HEK293 (cell line): ENCODE data around the gene SNTG2.

ENCODE experiments used
- CTCF ChIA-PET: fragments of 350-600 bp; formaldehyde crosslinking; extraction: SDS; loops from one replicate; lab custom pipeline; 2021; ENCODE audit warnings: antibody characterized with exemption; lab: Yijun Ruan, JAX
- POLR2A ChIA-PET: fragments of 300-600 bp; formaldehyde crosslinking; extraction: SDS; loops from one replicate; lab custom pipeline; 2020; ENCODE audit warnings: antibody characterized with exemption, inconsistent platforms; lab: Yijun Ruan, JAX
- H3K27ac ChIP-seq: fragments of 200-500 bp; sonication (Bioruptor generic); 2 replicates; pipeline ENCODE4 v1.5.1; 2014; ENCODE audit warnings: low read depth, low read length, control low read depth, inconsistent platforms; ENCODE audit errors: extremely low read depth
- H3K36me3 ChIP-seq, 2 experiments: fragments of 200-500 bp in 1 of 2; sonication (Bioruptor generic) in 1 of 2; 1 replicate in 1 of 2; 2 replicates in 1 of 2; pipeline ENCODE4 v1.5.1; 2014 to 2017; ENCODE audit warnings: inconsistent platforms in 2 of 2, low read length in 2 of 2; ENCODE audit not compliant: control insufficient read depth in 2 of 2, insufficient read depth in 1 of 2
- H3K4me1 ChIP-seq: fragments of 200-500 bp; sonication (Bioruptor generic); 2 replicates; pipeline ENCODE4 v1.5.1; 2014; ENCODE audit warnings: mild to moderate bottlenecking, low read length, inconsistent platforms; ENCODE audit not compliant: control insufficient read depth, insufficient read depth
- H3K4me3 ChIP-seq: 2 replicates; pipeline ENCODE4 v1.5.1; 2011; ENCODE audit warnings: low read depth, mild to moderate bottlenecking, control low read depth, low read length, moderate library complexity
- H3K9me3 ChIP-seq: fragments of 200-500 bp; sonication (Bioruptor generic); 2 replicates; pipeline ENCODE4 v1.5.1; 2014; ENCODE audit warnings: low read depth, low read length, inconsistent platforms; ENCODE audit not compliant: control insufficient read depth, insufficient read depth
- GFI1B ChIP-seq: fragments of 450-650 bp; formaldehyde crosslinking; IDR thresholded peaks from 2 replicates; pipeline ENCODE4 v1.5.1; 2016; ENCODE audit warnings: missing biosample characterization, missing genetic modification characterization
- HOXD13 ChIP-seq: sonication (generic); formaldehyde crosslinking; IDR thresholded peaks from 2 replicates; pipeline ENCODE4 v1.8.0; 2022; ENCODE audit warnings: missing genetic modification reagents, borderline replicate concordance
- OVOL3 ChIP-seq: fragments of 450-650 bp; formaldehyde crosslinking; IDR thresholded peaks from 2 replicates; pipeline ENCODE4 v1.5.1; 2016; ENCODE audit warnings: missing biosample characterization, missing genetic modification characterization
- RBAK ChIP-seq: fragments of 450-650 bp; formaldehyde crosslinking; IDR thresholded peaks from 2 replicates; pipeline ENCODE4 v1.5.1; 2016; ENCODE audit warnings: missing biosample characterization, missing genetic modification characterization
- SP7 ChIP-seq: fragments of 450-650 bp; formaldehyde crosslinking; IDR thresholded peaks from 2 replicates; pipeline ENCODE4 v1.5.1; 2016; ENCODE audit warnings: missing biosample characterization, missing genetic modification characterization
- ZBTB6 ChIP-seq: fragments of 450-650 bp; formaldehyde crosslinking; IDR thresholded peaks from 2 replicates; pipeline ENCODE4 v1.5.1; 2017; ENCODE audit warnings: missing biosample characterization, missing genetic modification characterization
- ZBTB7A ChIP-seq: fragments of 450-650 bp; formaldehyde crosslinking; IDR thresholded peaks from 2 replicates; pipeline ENCODE4 v1.5.1; 2016; ENCODE audit warnings: low read depth, missing biosample characterization, missing genetic modification characterization
- ZIC2 ChIP-seq: fragments of 450-650 bp; formaldehyde crosslinking; IDR thresholded peaks from 2 replicates; pipeline ENCODE4 v1.5.1; 2016; ENCODE audit warnings: missing biosample characterization, missing genetic modification characterization
- ZNF140 ChIP-seq: fragments of 450-650 bp; formaldehyde crosslinking; IDR thresholded peaks from 2 replicates; pipeline ENCODE4 v1.5.1; 2016; ENCODE audit warnings: missing biosample characterization, missing genetic modification characterization
- ZNF169 ChIP-seq: fragments of 450-650 bp; formaldehyde crosslinking; IDR thresholded peaks from 2 replicates; pipeline ENCODE4 v1.5.1; 2016; ENCODE audit warnings: missing biosample characterization, missing genetic modification characterization
- ZNF174 ChIP-seq: fragments of 450-650 bp; formaldehyde crosslinking; IDR thresholded peaks from 2 replicates; pipeline ENCODE4 v1.5.0; 2017; ENCODE audit warnings: missing biosample characterization, mild to moderate bottlenecking, missing genetic modification characterization
- ZNF23 ChIP-seq: fragments of 450-650 bp; formaldehyde crosslinking; IDR thresholded peaks from 2 replicates; pipeline ENCODE4 v1.5.1; 2016; ENCODE audit warnings: missing biosample characterization, missing genetic modification characterization, borderline replicate concordance
- ZNF274 ChIP-seq, 2 experiments: fragments of 200-500 bp in 1 of 2; fragments of 450-650 bp in 1 of 2; sonication (Bioruptor generic) in 1 of 2; formaldehyde crosslinking in 1 of 2; IDR thresholded peaks; 2 replicates each; pipeline versions ENCODE4 v1.5.1 to v1.6.1; 2014 to 2016; ENCODE audit warnings: borderline replicate concordance in 1 of 2, inconsistent platforms in 1 of 2, low read length in 1 of 2, missing biosample characterization in 1 of 2, missing genetic modification characterization in 1 of 2
- ZNF394 ChIP-seq: fragments of 450-650 bp; formaldehyde crosslinking; IDR thresholded peaks from 2 replicates; pipeline ENCODE4 v1.5.1; 2016; ENCODE audit warnings: missing biosample characterization, missing genetic modification characterization, mild to moderate bottlenecking, moderate library complexity, borderline replicate concordance
- ZNF518A ChIP-seq: fragments of 450-650 bp; formaldehyde crosslinking; conservative IDR thresholded peaks from 2 replicates; pipeline ENCODE4 v1.5.1; 2016; ENCODE audit warnings: low read depth, missing biosample characterization, missing genetic modification characterization
- ZNF521 ChIP-seq: fragments of 450-650 bp; formaldehyde crosslinking; IDR thresholded peaks from 2 replicates; pipeline ENCODE4 v1.5.1; 2017; ENCODE audit warnings: missing biosample characterization, mild to moderate bottlenecking, missing genetic modification characterization
- ZNF600 ChIP-seq: fragments of 450-650 bp; formaldehyde crosslinking; IDR thresholded peaks from 2 replicates; pipeline ENCODE4 v1.5.1; 2016; ENCODE audit warnings: missing biosample characterization, missing genetic modification characterization
- ZNF645 ChIP-seq: fragments of 450-650 bp; formaldehyde crosslinking; IDR thresholded peaks from 2 replicates; pipeline ENCODE4; 2016; ENCODE audit warnings: missing biosample characterization, missing genetic modification characterization
- ZNF843 ChIP-seq: fragments of 450-650 bp; formaldehyde crosslinking; IDR thresholded peaks from 2 replicates; pipeline ENCODE4 v1.5.1; 2016; ENCODE audit warnings: missing biosample characterization, missing genetic modification characterization
- ZSCAN16 ChIP-seq: fragments of 450-650 bp; formaldehyde crosslinking; IDR thresholded peaks from 2 replicates; pipeline ENCODE4 v1.5.1; 2016; ENCODE audit warnings: missing biosample characterization, missing genetic modification characterization
- ZSCAN23 ChIP-seq: fragments of 450-650 bp; formaldehyde crosslinking; IDR thresholded peaks from 2 replicates; pipeline ENCODE4 v1.5.1; 2016; ENCODE audit warnings: missing biosample characterization, missing genetic modification characterization
- TF ChIP-seq, protein P1 (sequence below): fragments of 450-650 bp; IDR thresholded peaks from 2 replicates; pipeline ENCODE4 v1.5.1; 2018; ENCODE audit warnings: missing biosample characterization, mild to moderate bottlenecking, missing genetic modification characterization
- TF ChIP-seq, protein P2 (sequence below): fragments of 450-650 bp; formaldehyde crosslinking; IDR thresholded peaks from 2 replicates; pipeline ENCODE4 v1.5.1; 2016; ENCODE audit warnings: missing biosample characterization, missing genetic modification characterization
- TF ChIP-seq, protein P3 (sequence below): fragments of 450-650 bp; formaldehyde crosslinking; IDR thresholded peaks from 2 replicates; pipeline ENCODE4 v1.5.1; 2016; ENCODE audit warnings: missing biosample characterization, missing genetic modification characterization

SNTG2 gene

DNA sequence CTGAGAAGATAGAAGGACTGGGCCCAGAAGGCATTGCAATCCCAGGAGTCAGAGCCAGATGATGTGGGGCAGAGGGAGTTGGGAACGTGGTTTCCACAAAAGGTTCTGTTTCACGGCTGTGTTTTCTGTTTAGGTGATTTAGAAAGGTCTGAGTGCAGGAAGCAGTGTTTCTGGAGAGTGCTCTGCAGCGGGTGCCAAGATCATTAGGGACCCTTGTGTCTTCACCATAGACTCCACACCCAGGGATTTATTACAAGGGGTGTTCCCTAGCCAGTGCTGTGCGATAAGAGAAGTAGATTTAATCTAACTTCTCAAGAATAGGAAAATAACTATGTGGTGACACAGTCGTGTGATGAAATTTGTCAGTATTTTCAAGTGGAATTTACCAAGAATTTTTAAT, 241.5 kb downstream of the SNTG2 start:
- ChIA-PET POLR2A (no interaction called here), CTCF (no interaction called here)
- no peak overlapping the region for H3K27ac ChIP-seq
- no peak overlapping the region for H3K4me3 ChIP-seq
- TF ChIP-seq ZNF843 (tag by site-specific recombination) (no peak), GFI1B (tag by site-specific recombination) (no peak), ZNF518A (tag by site-specific recombination) (no peak), ZNF600 (tag by site-specific recombination) (no peak), HOXD13 (CRISPR knock-in tag) (no peak), ZBTB6 (tag by site-specific recombination) (no peak), ZBTB7A (tag by site-specific recombination) (no peak), ZIC2 (tag by site-specific recombination) (no peak), ZSCAN23 (tag by site-specific recombination) (no peak), ZNF23 (tag by site-specific recombination) (no peak)
- H3K4me1 ChIP-seq = no peaks in the 10 kb centered on the region
- no peaks in the 10 kb centered on the region for H3K9me3 ChIP-seq
- H3K36me3 ChIP-seq = no peaks in the 10 kb centered on the region

- Histone ChIP-seq H3K27ac (no peak overlapping the region), H3K4me3 (no peak overlapping the region), H3K36me3 (no peaks in the 10 kb centered on the region), H3K4me1 (no peaks in the 10 kb centered on the region), H3K9me3 (no peaks in the 10 kb centered on the region)
- POLR2A ChIA-PET = no interaction called here
- TF ChIP-seq ZNF394 (tag by site-specific recombination) (no peak), SP7 (tag by site-specific recombination) (no peak), ZNF174 (no peak), ZSCAN16 (no peak), ZNF274 (IDR thresholded peaks at IDR 0.05; ENCODE audit: low read length) (no peak), ZNF274 (tag by site-specific recombination; IDR thresholded peaks at IDR 0.05; ENCODE audit: borderline replicate concordance) (no peak), OVOL3 (tag by site-specific recombination) (no peak), RBAK (no peak), ZNF645 (tag by site-specific recombination) (no peak), ZNF521 (tag by site-specific recombination) (no peak), ZNF140 (tag by site-specific recombination) (no peak), ZNF169 (tag by site-specific recombination) (no peak)
- TF ChIP-seq, protein P1, sequence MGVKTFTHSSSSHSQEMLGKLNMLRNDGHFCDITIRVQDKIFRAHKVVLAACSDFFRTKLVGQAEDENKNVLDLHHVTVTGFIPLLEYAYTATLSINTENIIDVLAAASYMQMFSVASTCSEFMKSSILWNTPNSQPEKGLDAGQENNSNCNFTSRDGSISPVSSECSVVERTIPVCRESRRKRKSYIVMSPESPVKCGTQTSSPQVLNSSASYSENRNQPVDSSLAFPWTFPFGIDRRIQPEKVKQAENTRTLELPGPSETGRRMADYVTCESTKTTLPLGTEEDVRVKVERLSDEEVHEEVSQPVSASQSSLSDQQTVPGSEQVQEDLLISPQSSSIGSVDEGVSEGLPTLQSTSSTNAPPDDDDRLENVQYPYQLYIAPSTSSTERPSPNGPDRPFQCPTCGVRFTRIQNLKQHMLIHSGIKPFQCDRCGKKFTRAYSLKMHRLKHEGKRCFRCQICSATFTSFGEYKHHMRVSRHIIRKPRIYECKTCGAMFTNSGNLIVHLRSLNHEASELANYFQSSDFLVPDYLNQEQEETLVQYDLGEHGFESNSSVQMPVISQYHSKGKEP (tag by site-specific recombination) = no peak
- TF ChIP-seq, protein P2, sequence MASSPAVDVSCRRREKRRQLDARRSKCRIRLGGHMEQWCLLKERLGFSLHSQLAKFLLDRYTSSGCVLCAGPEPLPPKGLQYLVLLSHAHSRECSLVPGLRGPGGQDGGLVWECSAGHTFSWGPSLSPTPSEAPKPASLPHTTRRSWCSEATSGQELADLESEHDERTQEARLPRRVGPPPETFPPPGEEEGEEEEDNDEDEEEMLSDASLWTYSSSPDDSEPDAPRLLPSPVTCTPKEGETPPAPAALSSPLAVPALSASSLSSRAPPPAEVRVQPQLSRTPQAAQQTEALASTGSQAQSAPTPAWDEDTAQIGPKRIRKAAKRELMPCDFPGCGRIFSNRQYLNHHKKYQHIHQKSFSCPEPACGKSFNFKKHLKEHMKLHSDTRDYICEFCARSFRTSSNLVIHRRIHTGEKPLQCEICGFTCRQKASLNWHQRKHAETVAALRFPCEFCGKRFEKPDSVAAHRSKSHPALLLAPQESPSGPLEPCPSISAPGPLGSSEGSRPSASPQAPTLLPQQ (tag by site-specific recombination) = no peak
- TF ChIP-seq, protein P3, sequence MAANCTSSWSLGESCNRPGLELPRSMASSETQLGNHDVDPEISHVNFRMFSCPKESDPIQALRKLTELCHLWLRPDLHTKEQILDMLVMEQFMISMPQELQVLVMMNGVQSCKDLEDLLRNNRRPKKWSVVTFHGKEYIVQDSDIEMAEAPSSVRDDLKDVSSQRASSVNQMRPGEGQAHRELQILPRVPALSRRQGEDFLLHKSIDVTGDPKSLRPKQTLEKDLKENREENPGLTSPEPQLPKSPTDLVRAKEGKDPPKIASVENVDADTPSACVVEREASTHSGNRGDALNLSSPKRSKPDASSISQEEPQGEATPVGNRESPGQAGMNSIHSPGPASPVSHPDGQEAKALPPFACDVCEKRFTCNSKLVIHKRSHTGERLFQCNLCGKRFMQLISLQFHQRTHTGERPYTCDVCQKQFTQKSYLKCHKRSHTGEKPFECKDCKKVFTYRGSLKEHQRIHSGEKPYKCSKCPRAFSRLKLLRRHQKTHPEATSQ (tag by site-specific recombination) = no peak
- CTCF ChIA-PET = no interaction called here
These were observed 243.2 kb downstream of the SNTG2 start for GRCh38 chr2:1193801-1194200.
